DOHH2 (cell line): ENCODE results near the gene FAM89B.

Source experiments
- CTCF ChIP-seq: fragments of 200-600 bp; sonication (generic); IDR thresholded peaks from one replicate; pipeline ENCODE4 v1.5.1; 2014; ENCODE audit warnings: antibody characterized with exemption, mild to moderate bottlenecking, low read depth, low read length; ENCODE audit not compliant: poor library complexity, severe bottlenecking
- EZH2phosphoT487 ChIP-seq: fragments of 200-600 bp; sonication (generic); IDR thresholded peaks from 2 replicates; pipeline ENCODE4 v1.6.1; 2017; ENCODE audit warnings: borderline replicate concordance, mild to moderate bottlenecking, antibody characterized with exemption, low read length, moderate library complexity, mixed read lengths

GRCh38 chr11:65549096-65549495, 23.2 kb upstream of the FAM89B start:
- TF ChIP-seq CTCF = no peak
- TF ChIP-seq EZH2phosphoT487 = no peak
